GM12865 (cell line): ENCODE measurements around the gene CERS1.

Experiments
- DNase-seq: peaks from one replicate; pipeline ENCODE4 v3.0.0; 2010; ENCODE audit warnings: low read depth
- H3K4me3 ChIP-seq: 2 replicates; pipeline ENCODE4 v1.5.1; 2011; ENCODE audit warnings: mild to moderate bottlenecking, low read depth, low read length, control low read depth
- TF ChIP-seq, protein P1 (sequence below): IDR thresholded peaks from 2 replicates; pipeline ENCODE4 v1.5.1; 2011; ENCODE audit warnings: low read length, control low read depth, low read depth, inconsistent platforms; ENCODE audit not compliant: insufficient read depth; ENCODE audit errors: missing control alignments

CERS1 gene

GRCh38 chr19:18847549-18848463 lies 48.2 kb downstream of the CERS1 start:
- DNase-seq, result no peak
- H3K4me3 ChIP-seq, result no peak overlapping the region
- TF ChIP-seq, protein P1, sequence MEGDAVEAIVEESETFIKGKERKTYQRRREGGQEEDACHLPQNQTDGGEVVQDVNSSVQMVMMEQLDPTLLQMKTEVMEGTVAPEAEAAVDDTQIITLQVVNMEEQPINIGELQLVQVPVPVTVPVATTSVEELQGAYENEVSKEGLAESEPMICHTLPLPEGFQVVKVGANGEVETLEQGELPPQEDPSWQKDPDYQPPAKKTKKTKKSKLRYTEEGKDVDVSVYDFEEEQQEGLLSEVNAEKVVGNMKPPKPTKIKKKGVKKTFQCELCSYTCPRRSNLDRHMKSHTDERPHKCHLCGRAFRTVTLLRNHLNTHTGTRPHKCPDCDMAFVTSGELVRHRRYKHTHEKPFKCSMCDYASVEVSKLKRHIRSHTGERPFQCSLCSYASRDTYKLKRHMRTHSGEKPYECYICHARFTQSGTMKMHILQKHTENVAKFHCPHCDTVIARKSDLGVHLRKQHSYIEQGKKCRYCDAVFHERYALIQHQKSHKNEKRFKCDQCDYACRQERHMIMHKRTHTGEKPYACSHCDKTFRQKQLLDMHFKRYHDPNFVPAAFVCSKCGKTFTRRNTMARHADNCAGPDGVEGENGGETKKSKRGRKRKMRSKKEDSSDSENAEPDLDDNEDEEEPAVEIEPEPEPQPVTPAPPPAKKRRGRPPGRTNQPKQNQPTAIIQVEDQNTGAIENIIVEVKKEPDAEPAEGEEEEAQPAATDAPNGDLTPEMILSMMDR, result no peak

DNA sequence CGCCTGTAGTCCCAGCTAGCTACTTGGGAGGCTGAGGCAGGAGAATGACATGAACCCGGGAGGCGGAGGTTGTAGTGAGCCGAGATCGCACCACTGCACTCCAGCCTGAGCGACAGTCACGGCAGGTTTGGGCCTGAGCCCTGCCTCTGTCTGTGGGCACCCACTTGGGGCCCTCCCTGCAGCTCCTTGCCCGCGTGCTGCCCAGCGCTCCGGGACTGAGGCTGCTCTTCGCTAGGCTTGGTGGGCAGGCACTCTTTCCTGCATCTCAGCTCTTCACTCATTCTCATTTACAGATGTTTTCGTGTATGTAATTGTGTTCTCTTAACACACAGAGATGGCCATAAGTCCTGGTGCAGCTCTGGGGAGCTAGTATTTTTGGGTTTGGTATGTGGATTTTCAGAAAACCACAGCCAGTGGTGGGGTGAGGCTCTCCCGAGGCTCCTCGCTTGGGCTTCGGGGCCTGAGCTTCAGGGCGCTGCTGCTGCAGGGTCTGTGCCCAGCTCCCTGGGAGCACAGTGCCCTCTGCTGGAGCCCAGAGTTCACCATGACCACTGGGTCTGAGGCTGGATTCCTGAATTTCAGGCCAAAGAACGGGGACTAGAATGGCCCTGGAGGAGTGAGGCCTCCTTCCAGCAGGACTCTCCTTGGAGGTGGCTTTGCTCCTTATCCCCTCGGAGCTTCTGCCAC lies 49.0 kb downstream of the CERS1 start:
- no peak overlapping the region for H3K4me3 ChIP-seq
- DNase-seq, result peak; percentile 78
- TF ChIP-seq, protein P1, result peak; percentile 92

GRCh38 chr19:18845961-18846360 lies 50.0 kb downstream of the CERS1 start:
- no peak overlapping the region for H3K4me3 ChIP-seq
- no peak for DNase-seq
- TF ChIP-seq, protein P1, result no peak

GRCh38 chr19:18844806-18845329 lies 51.1 kb downstream of the CERS1 start:
- TF ChIP-seq, protein P1, result no peak
- no peak for DNase-seq
- no peak overlapping the region for H3K4me3 ChIP-seq

DNA sequence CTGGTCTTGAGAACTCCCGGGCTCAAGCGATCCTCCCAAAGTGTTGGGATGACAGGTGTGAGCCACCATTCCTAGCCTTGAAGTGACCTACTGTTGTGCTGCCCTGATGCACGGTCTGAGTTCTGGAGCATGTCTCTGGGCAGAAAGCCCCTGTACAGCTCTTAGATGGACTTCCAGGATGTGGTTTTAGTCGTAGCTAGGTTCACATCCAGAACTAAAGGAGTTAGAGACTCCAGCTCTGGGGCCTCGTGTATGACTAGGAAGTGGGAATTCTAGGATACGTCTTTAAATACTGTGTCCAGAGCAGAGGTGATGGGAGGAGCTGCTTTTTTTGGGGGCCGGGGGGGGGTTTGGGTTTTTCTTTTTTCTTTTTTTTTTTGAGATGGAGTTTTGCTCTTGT lies 52.0 kb downstream of the CERS1 start:
- TF ChIP-seq, protein P1, result no peak
- DNase-seq, result peak; percentile 50
- H3K4me3 ChIP-seq, result no peak overlapping the region

GRCh38 chr19:18842166-18842565 lies 53.8 kb downstream of the CERS1 start:
- TF ChIP-seq, protein P1, result no peak
- DNase-seq, result no peak

More at GRCh38 chr19:18842166-18842565, 53.8 kb downstream of the CERS1 start:
- no peak overlapping the region for H3K4me3 ChIP-seq
